Panc1 (cell line): ENCODE results near the gene CAMK1D.

Experiments
- CTCF ChIP-seq: fragments of 450-650 bp; IDR thresholded peaks from 2 replicates; pipeline ENCODE4 v1.5.1; 2017; ENCODE audit warnings: mild to moderate bottlenecking
- POLR2AphosphoS5 ChIP-seq: IDR thresholded peaks from 2 replicates; pipeline ENCODE4 v1.6.1; 2012; ENCODE audit warnings: mild to moderate bottlenecking, low read depth, low read length, moderate library complexity
- REST ChIP-seq, 2 experiments: IDR thresholded peaks; 2 replicates each; pipeline ENCODE4 v1.6.1; 2011 to 2012; ENCODE audit warnings: low read depth in 2 of 2, control low read depth in 1 of 2, low read length in 1 of 2, mild to moderate bottlenecking in 1 of 2, moderate library complexity in 1 of 2; ENCODE audit not compliant: insufficient read depth in 1 of 2
- SIN3A ChIP-seq: IDR thresholded peaks from 2 replicates; pipeline ENCODE4 v1.6.1; 2012; ENCODE audit warnings: low read depth, mild to moderate bottlenecking, low read length, moderate library complexity, borderline replicate concordance; ENCODE audit not compliant: insufficient read depth

- TF ChIP-seq CTCF (no peak), POLR2AphosphoS5 (no peak), REST (IDR thresholded peaks at IDR 0.05; ENCODE audit: insufficient read depth in 1 of 2, low read depth in 2 of 2, low read length in 1 of 2) (no peak), SIN3A (no peak)
Measured at GRCh38 chr10:12529976-12530375, 180.6 kb downstream of the CAMK1D start.
